Endometrial microvascular endothelial cells (primary cell): Measurements from ENCODE around the gene AADAT. TPM values are rescaled to one million over a fixed set of nuclear protein-coding genes. Genes with fewer than 3 reads are reported as not detected.
"Not testable (repeated sequence)": the region's sequence is repeated elsewhere in the genome, so short reads cannot be mapped to it uniquely, and the experiment has no call there.

Experiments
- in situ Hi-C: cut with HindIII; loops from 2 replicates; pipeline ENCODE4 v1.10.0; 2017; ENCODE audit warnings: low sequenced_read_pairs, low pct_unique_long_range_greater_than_20kb; ENCODE audit errors: inconsistent ontology term
- total RNA-seq: library from RNA; depleted of rRNA; stranded (reverse); fragments of >200 nt; gene quantifications from one replicate; pipeline ENCODE4 v1.2.3, GENCODE V29; 2015; ENCODE audit errors: inconsistent ontology term

AADAT gene
- total RNA-seq, result 1.0 TPM

- in situ Hi-C loops, result no loop called here
Observed at GRCh38 chr4:170089668-170090351, at the start of gene AADAT. Gene AADAT (minus strand): TSS chr4:170089956. CDS start chr4:170089690, 266 bp downstream.

- in situ Hi-C loops, result no loop called here
Observed at GRCh38 chr4:170138580-170139194, 48.9 kb upstream of the AADAT start.

GRCh38 chr4:170137927-170138326 is 48.2 kb upstream of the AADAT start:
- in situ Hi-C loops, result no loop called here

GRCh38 chr4:170137466-170137865 is 47.7 kb upstream of the AADAT start:
- in situ Hi-C loops, result no loop called here

GRCh38 chr4:170134821-170135220 is 45.1 kb upstream of the AADAT start:
- in situ Hi-C loops, result no loop called here

GRCh38 chr4:170128219-170128804 is 38.6 kb upstream of the AADAT start:
- in situ Hi-C loops, result no loop called here

GRCh38 chr4:170127758-170128157 is 38.0 kb upstream of the AADAT start:
- in situ Hi-C loops, result no loop called here

GRCh38 chr4:170124406-170124805 is 34.6 kb upstream of the AADAT start:
- in situ Hi-C loops, result no loop called here

- in situ Hi-C loops, result no loop called here
Observed at GRCh38 chr4:170122252-170122651, 32.5 kb upstream of the AADAT start.

- in situ Hi-C loops, result no loop called here
Observed at GRCh38 chr4:170114636-170115035, 24.9 kb upstream of the AADAT start.

GRCh38 chr4:170114183-170114582 is 24.4 kb upstream of the AADAT start:
- in situ Hi-C loops, result not testable (repeated sequence)

GRCh38 chr4:170111546-170111945 is 21.8 kb upstream of the AADAT start:
- in situ Hi-C loops, result no loop called here

GRCh38 chr4:170111085-170111484 is 21.3 kb upstream of the AADAT start:
- in situ Hi-C loops, result no loop called here

- in situ Hi-C loops, result no loop called here
Observed at GRCh38 chr4:170110285-170110672, 20.5 kb upstream of the AADAT start.

GRCh38 chr4:170109586-170110284 is 20.0 kb upstream of the AADAT start:
- in situ Hi-C loops, result no loop called here

GRCh38 chr4:170106900-170107299 is 17.1 kb upstream of the AADAT start:
- in situ Hi-C loops, result no loop called here

GRCh38 chr4:170102426-170102825 is 12.7 kb upstream of the AADAT start:
- in situ Hi-C loops, result no loop called here

- in situ Hi-C loops, result not testable (repeated sequence)
Observed at GRCh38 chr4:170098171-170098570, 8.4 kb upstream of the AADAT start.

- in situ Hi-C loops, result no loop called here
Observed at GRCh38 chr4:170097681-170098080, 7.9 kb upstream of the AADAT start.
